GM21360 (cell line): ENCODE data around the gene PLK3.
"Not testable (repeated sequence)": the region's sequence is repeated elsewhere in the genome, so short reads cannot be mapped to it uniquely, and the experiment has no call there.

Source experiments
- ATAC-seq: cut with Tn5 transposase; IDR thresholded peaks from one replicate; pipeline ENCODE4 v1.9.1; 2021; ENCODE audit warnings: mild to moderate bottlenecking, moderate library complexity; ENCODE audit not compliant: unreplicated experiment

Gene PLK3

GRCh38 chr1:44799770-44800584 lies at the start of gene PLK3:
PLK3 (plus strand) TSS chr1:44800377; CDS start chr1:44800464, 87 bp downstream.
- ATAC-seq: peak; percentile 79

GRCh38 chr1:44757420-44757819 lies 42.8 kb upstream of the PLK3 start:
- ATAC-seq: no peak

- ATAC-seq: no peak
Observed at GRCh38 chr1:44759077-44759476, 41.1 kb upstream of the PLK3 start.

- ATAC-seq: no peak
Observed at GRCh38 chr1:44760876-44761275, 39.3 kb upstream of the PLK3 start.

GRCh38 chr1:44766421-44766820 lies 33.8 kb upstream of the PLK3 start:
- ATAC-seq: not testable (repeated sequence)

GRCh38 chr1:44775078-44775929 lies 24.9 kb upstream of the PLK3 start, which contains the start of gene RPS8:
RPS8 (plus strand) TSS chr1:44775540; CDS start chr1:44775597, 57 bp downstream.
- ATAC-seq: peak; percentile 78

- ATAC-seq: peak; percentile 16
Observed at GRCh38 chr1:44775930-44776729, 24.0 kb upstream of the PLK3 start.

- ATAC-seq: no peak
Observed at GRCh38 chr1:44776730-44777068, 23.5 kb upstream of the PLK3 start.

GRCh38 chr1:44777547-44777946 lies 22.6 kb upstream of the PLK3 start:
- ATAC-seq: no peak

GRCh38 chr1:44777969-44778635 lies 22.1 kb upstream of the PLK3 start:
- no peak for ATAC-seq

- ATAC-seq: no peak
Observed at GRCh38 chr1:44778705-44779576, 21.2 kb upstream of the PLK3 start.

GRCh38 chr1:44780583-44781121 lies 19.5 kb upstream of the PLK3 start:
- no peak for ATAC-seq

- ATAC-seq: no peak
Observed at GRCh38 chr1:44783697-44784093, 16.5 kb upstream of the PLK3 start.

GRCh38 chr1:44784094-44785028 lies 15.8 kb upstream of the PLK3 start:
- ATAC-seq: no peak

GRCh38 chr1:44785029-44785380 lies 15.2 kb upstream of the PLK3 start:
- no peak for ATAC-seq

GRCh38 chr1:44785501-44786137 lies 14.6 kb upstream of the PLK3 start:
- no peak for ATAC-seq

- no peak for ATAC-seq
Observed at GRCh38 chr1:44786138-44786840, 13.9 kb upstream of the PLK3 start.
